Natural killer cell (primary cell): ENCODE measurements around the gene TTC28. TPM values are rescaled to one million over a fixed set of nuclear protein-coding genes. Genes with fewer than 3 reads are reported as not detected.

Experiments used
- ATAC-seq, 3 donors: fragments of 150-1000 bp in 2 of 3; fragments of 200-7000 bp in 1 of 3; cut with Tn5 transposase; 1 replicate in 1 of 3; 2 replicates in 2 of 3; pipeline ENCODE4 v1.10.0; 2021; ENCODE audit warnings: mild to moderate bottlenecking in 2 of 3, moderate library complexity in 2 of 3
- DNase-seq, 2 donors: peaks; one replicate each; pipeline versions ENCODE4 v3.0.0 to v3.0.0-alpha.2; 2013 to 2021; ENCODE audit warnings: mixed read lengths in 1 of 2
- H3K27ac ChIP-seq: one replicate; pipeline ENCODE4 v1.5.1; 2013; ENCODE audit warnings: mild to moderate bottlenecking, low read length
- H3K27me3 ChIP-seq: one replicate; pipeline ENCODE4 v1.6.1; 2013; ENCODE audit warnings: low read length; ENCODE audit not compliant: control insufficient read depth, insufficient read depth
- H3K36me3 ChIP-seq: one replicate; pipeline ENCODE4 v1.6.1; 2013; ENCODE audit warnings: low read length; ENCODE audit not compliant: control insufficient read depth, insufficient read depth
- H3K4me1 ChIP-seq: one replicate; pipeline ENCODE4 v1.6.1; 2013; ENCODE audit warnings: low read length; ENCODE audit not compliant: control insufficient read depth, insufficient read depth
- H3K4me3 ChIP-seq: one replicate; pipeline ENCODE4 v1.5.1; 2013; ENCODE audit warnings: low read length
- H3K9me3 ChIP-seq: one replicate; pipeline ENCODE4 v1.6.1; 2013; ENCODE audit warnings: low read length; ENCODE audit not compliant: control insufficient read depth, insufficient read depth
- H3K27ac Mint-ChIP-seq, 2 donors: one replicate each; pipeline ENCODE4 v1.8.0; 2022; ENCODE audit warnings: mild to moderate bottlenecking in 2 of 2, mixed read lengths in 2 of 2, moderate library complexity in 1 of 2
- H3K27me3 Mint-ChIP-seq, 2 donors: one replicate each; pipeline ENCODE4 v1.8.0; 2022; ENCODE audit warnings: low read depth in 2 of 2, mixed read lengths in 2 of 2
- H3K36me3 Mint-ChIP-seq: one replicate; pipeline ENCODE4 v1.8.0; 2022; ENCODE audit warnings: mixed read lengths
- H3K4me1 Mint-ChIP-seq, 2 donors: one replicate each; pipeline ENCODE4 v1.8.0; 2022; ENCODE audit warnings: mixed read lengths in 2 of 2
- H3K4me3 Mint-ChIP-seq: one replicate; pipeline ENCODE4 v1.8.0; 2022; ENCODE audit warnings: mild to moderate bottlenecking, moderate library complexity, mixed read lengths
- H3K9me3 Mint-ChIP-seq, 2 donors: one replicate each; pipeline ENCODE4 v1.8.0; 2022; ENCODE audit warnings: mixed read lengths in 2 of 2
- CTCF ChIP-seq: fragments of 200-600 bp; IDR thresholded peaks from one replicate; pipeline ENCODE4 v1.8.0; 2022; ENCODE audit warnings: antibody characterized with exemption
- WGBS: methylation state at CpG from one replicate; pipeline ENCODE4 v1.1.7; 2013; ENCODE audit warnings: missing lambda C conversion rate; ENCODE audit not compliant: insufficient coverage; 5-methylcytosine and 5-hydroxymethylcytosine counted together
- intact Hi-C: fragments of 100-400 bp; cut with micrococcal nuclease; formaldehyde crosslinking; loops from one replicate; pipeline ENCODE4 v1.14.2; 2022
- total RNA-seq, 4 donors: library from RNA; stranded (reverse); fragments of 120-200 nt in 1 of 4; gene quantifications; one replicate each; pipeline versions ENCODE4 v1.2.3 to v1.2.4, GENCODE V29; 2013 to 2022

Gene TTC28
- total RNA-seq, 3 donors from 2014 or later (not counting 1 experiment from before 2014, with no cell fraction given), result 4.1 to 10.0 (median 8.6) TPM

DNA sequence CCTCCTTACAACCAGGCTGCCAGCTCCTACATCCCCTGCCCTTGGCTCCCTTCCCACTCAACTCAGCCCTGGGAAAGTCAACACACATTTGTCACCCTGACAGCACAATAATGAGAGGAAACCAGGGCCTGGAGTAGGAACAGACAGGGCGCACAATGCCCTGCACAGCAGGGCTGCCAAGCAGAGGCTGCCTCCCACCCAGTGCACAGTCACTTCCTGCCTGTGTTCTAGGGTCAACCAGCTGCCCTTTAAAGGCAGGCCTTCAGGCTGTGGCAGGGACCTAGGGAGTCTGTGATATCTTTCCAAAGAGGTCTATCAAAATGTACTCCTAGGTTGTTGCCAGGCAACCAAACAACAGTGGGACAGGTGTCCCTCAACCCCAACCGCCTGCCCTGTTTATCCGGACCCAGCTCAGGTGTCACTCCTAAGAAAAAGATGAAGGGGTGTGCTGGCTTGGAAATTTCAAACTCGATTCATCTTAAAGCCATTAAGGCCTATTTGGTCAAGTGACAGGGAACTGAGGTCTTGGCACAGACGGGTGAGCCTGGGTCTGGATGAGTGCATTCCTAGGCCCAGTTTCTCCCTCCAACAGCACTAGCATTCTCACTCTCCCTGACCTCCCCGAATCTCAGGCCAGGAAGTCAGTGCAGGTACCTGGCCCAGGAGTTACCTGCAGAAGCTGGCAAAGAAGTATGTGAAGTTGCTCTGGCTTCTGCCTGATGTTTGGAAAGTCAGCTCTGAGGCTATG lies 650.3 kb downstream of the TTC28 start:
- intact Hi-C loops, result loop anchor here (10.0 kb wide), 1 partner anchor 1015 kb away; no protein-coding TSS in a partner anchor

GRCh38 chr22:28027453-28028448 lies 651.9 kb downstream of the TTC28 start:
- Mint-ChIP-seq H3K27ac (no peak overlapping the region), H3K4me3 (no peak overlapping the region), H3K4me1 (no peaks in the 10 kb centered on the region), H3K9me3 (no peaks in the 10 kb centered on the region), H3K36me3 (no peaks in the 10 kb centered on the region), H3K27me3 (peaks cover 0 to 3% of the 10 kb centered on the region in 2 donors)
- ATAC-seq (no peak), DNase-seq (peak in 1 of 2 donors; percentile 9)
- 84% methylated on average over 13 of the region's 13 CpGs for WGBS
- no peaks in the 10 kb centered on the region for H3K9me3 ChIP-seq
- H3K36me3 ChIP-seq, result no peaks in the 10 kb centered on the region
- H3K27ac ChIP-seq, result no peak overlapping the region
- intact Hi-C loops, result loop anchor here (10.0 kb wide), 1 partner anchor 1017 kb away; no protein-coding TSS in a partner anchor
- no peak for TF ChIP-seq CTCF
- no peaks in the 10 kb centered on the region for H3K27me3 ChIP-seq
- no peak overlapping the region for H3K4me3 ChIP-seq
- no peaks in the 10 kb centered on the region for H3K4me1 ChIP-seq

More for the DNA sequence above, 650.3 kb downstream of the TTC28 start:
- TF ChIP-seq CTCF, result no peak
- no peak overlapping the region for H3K4me3 Mint-ChIP-seq
- H3K9me3 Mint-ChIP-seq, result no peaks in the 10 kb centered on the region
- peak in 1 of 2 donors; percentile 7 for DNase-seq
- H3K9me3 ChIP-seq, result no peaks in the 10 kb centered on the region
- no peak overlapping the region for H3K27ac ChIP-seq
- H3K4me1 Mint-ChIP-seq, result no peaks in the 10 kb centered on the region
- no peak for ATAC-seq
- H3K27me3 ChIP-seq, result no peaks in the 10 kb centered on the region
- WGBS, result 66% methylated on average over 6 of the region's 6 CpGs
- H3K4me1 ChIP-seq, result no peaks in the 10 kb centered on the region
- H3K4me3 ChIP-seq, result no peak overlapping the region
- H3K36me3 ChIP-seq, result no peaks in the 10 kb centered on the region
- H3K27me3 Mint-ChIP-seq, result peaks cover 0 to 13% of the 10 kb centered on the region in 2 donors
- no peak overlapping the region for H3K27ac Mint-ChIP-seq
- H3K36me3 Mint-ChIP-seq, result no peaks in the 10 kb centered on the region

DNA sequence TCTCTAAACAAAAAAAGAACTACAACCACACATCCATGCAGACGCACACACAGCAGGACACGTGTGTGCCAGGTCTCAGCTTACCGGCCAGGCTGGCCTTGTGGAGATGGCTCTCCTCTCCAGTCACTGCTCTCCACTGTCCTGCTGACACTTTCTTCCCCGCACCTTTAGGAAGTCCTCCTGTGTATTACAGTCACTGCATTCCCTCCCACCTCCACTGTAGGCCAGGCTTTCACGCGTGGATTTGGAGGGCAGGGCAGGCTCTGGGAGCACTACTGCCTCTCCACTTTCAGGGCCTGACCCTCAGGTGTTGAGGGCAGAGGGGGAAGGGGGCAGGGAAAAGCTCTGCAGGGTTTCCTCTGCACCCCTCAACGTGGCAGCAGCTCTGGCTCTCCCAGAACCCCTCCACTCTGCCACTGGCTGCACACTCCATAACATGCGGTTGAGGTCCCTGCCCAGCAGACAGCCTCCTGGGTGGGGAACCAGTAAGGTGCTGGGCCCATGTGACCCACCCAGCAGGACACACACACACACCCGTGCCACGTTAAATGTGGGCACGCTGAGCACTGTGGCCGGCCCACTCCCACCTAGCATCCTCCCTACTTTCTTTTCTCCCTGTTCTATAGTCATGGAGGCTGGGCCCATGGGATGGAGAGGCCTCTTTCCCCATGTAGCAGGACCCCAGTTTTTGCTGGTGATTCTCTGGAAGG lies 653.6 kb downstream of the TTC28 start:
- intact Hi-C loops, result loop anchor here (10.0 kb wide), 1 partner anchor 1019 kb away; no protein-coding TSS in a partner anchor
- H3K36me3 Mint-ChIP-seq, result no peaks in the 10 kb centered on the region
- peak in 1 of 2 donors; percentile 3 for DNase-seq

More for the DNA sequence above, 653.6 kb downstream of the TTC28 start:
- Histone ChIP-seq H3K27me3 (no peaks in the 10 kb centered on the region), H3K36me3 (no peaks in the 10 kb centered on the region), H3K4me1 (no peaks in the 10 kb centered on the region), H3K27ac (no peak overlapping the region), H3K4me3 (no peak overlapping the region), H3K9me3 (no peaks in the 10 kb centered on the region)
- H3K4me1 Mint-ChIP-seq, result no peaks in the 10 kb centered on the region
- no peak for TF ChIP-seq CTCF
- no peak overlapping the region for H3K4me3 Mint-ChIP-seq
- no peaks in the 10 kb centered on the region for H3K9me3 Mint-ChIP-seq
- peaks cover 0 to 3% of the 10 kb centered on the region in 2 donors for H3K27me3 Mint-ChIP-seq
- WGBS, result 83% methylated on average over 10 of the region's 12 CpGs
- no peak for ATAC-seq
- H3K27ac Mint-ChIP-seq, result no peak overlapping the region
